ENCODE results near the gene ZNF441.
"Not testable (repeated sequence)": the region's sequence is repeated elsewhere in the genome, so short reads cannot be mapped to it uniquely, and the experiment has no call there.

ZNF441 gene

GRCh38 chr19:11798391-11799330, 31.9 kb downstream of the ZNF441 start, which contains the start of gene ZNF491:
TSS of gene ZNF491 (plus strand) at chr19:11798523. CDS start at chr19:11805954, 7,431 bp downstream.
- TF ChIP-seq GATA1 (IDR thresholded peaks at IDR 0.05; ENCODE audit: low read depth, low read length) (no peak), POLR2A (IDR thresholded peaks at IDR 0.05; ENCODE audit: low read length) (peak; percentile 36)

GRCh38 chr19:11806354-11807098, 39.7 kb downstream of the ZNF441 start:
- peak; percentile 14 to 16 for DNase-seq
- TF ChIP-seq POLR2A (IDR thresholded peaks at IDR 0.05; ENCODE audit: low read length) (no peak), GATA1 (IDR thresholded peaks at IDR 0.05; ENCODE audit: low read depth, low read length) (no peak)

More at GRCh38 chr19:11798391-11799330, 31.9 kb downstream of the ZNF441 start, which contains the start of gene ZNF491:
- peak; percentile 85 to 89 for DNase-seq

GRCh38 chr19:11807099-11807380, 40.2 kb downstream of the ZNF441 start:
- DNase-seq: no peak
- TF ChIP-seq GATA1 (IDR thresholded peaks at IDR 0.05; ENCODE audit: low read depth, low read length) (no peak), POLR2A (IDR thresholded peaks at IDR 0.05; ENCODE audit: low read length) (no peak)

GRCh38 chr19:11813703-11814028, 46.9 kb downstream of the ZNF441 start:
- TF ChIP-seq GATA1 (IDR thresholded peaks at IDR 0.05; ENCODE audit: low read depth, low read length) (no peak), POLR2A (IDR thresholded peaks at IDR 0.05; ENCODE audit: low read length) (no peak)

GRCh38 chr19:11814029-11814699, 47.4 kb downstream of the ZNF441 start, which contains the start of gene ZNF440:
TSS of gene ZNF440 (plus strand) at chr19:11814273. CDS start at chr19:11814448, 175 bp downstream.
- peak; percentile 87 for TF ChIP-seq POLR2A (IDR thresholded peaks at IDR 0.05; ENCODE audit: low read length)
- no peak for TF ChIP-seq GATA1 (IDR thresholded peaks at IDR 0.05; ENCODE audit: low read depth, low read length)
- peak; percentile 93 to 95 for DNase-seq

More at GRCh38 chr19:11813703-11814028, 46.9 kb downstream of the ZNF441 start:
- DNase-seq: no peak

GRCh38 chr19:11814700-11815035, 47.9 kb downstream of the ZNF441 start:
- TF ChIP-seq GATA1 (IDR thresholded peaks at IDR 0.05; ENCODE audit: low read depth, low read length) (no peak), POLR2A (IDR thresholded peaks at IDR 0.05; ENCODE audit: low read length) (no peak)
- peak; percentile 62 to 63 for DNase-seq

- TF ChIP-seq GATA1 (IDR thresholded peaks at IDR 0.05; ENCODE audit: low read depth, low read length) (no peak), POLR2A (IDR thresholded peaks at IDR 0.05; ENCODE audit: low read length) (no peak)
- DNase-seq: peak in 1 of 2 experiments; percentile 30
Observed at GRCh38 chr19:11821474-11822109, 54.8 kb downstream of the ZNF441 start.

GRCh38 chr19:11828957-11829876, 62.4 kb downstream of the ZNF441 start:
- DNase-seq: not testable (repeated sequence)

GRCh38 chr19:11832253-11832912, 65.6 kb downstream of the ZNF441 start:
- TF ChIP-seq GATA1 (IDR thresholded peaks at IDR 0.05; ENCODE audit: low read depth, low read length) (no peak), POLR2A (IDR thresholded peaks at IDR 0.05; ENCODE audit: low read length) (no peak)
- peak in 1 of 2 experiments; percentile 46 for DNase-seq

- peak in 1 of 2 experiments; percentile 31 for DNase-seq
- TF ChIP-seq POLR2A (IDR thresholded peaks at IDR 0.05; ENCODE audit: low read length) (no peak), GATA1 (IDR thresholded peaks at IDR 0.05; ENCODE audit: low read depth, low read length) (no peak)
Observed at GRCh38 chr19:11833541-11833940, 66.7 kb downstream of the ZNF441 start.
